Measurements from ENCODE around the gene SUSD3. TPM values are rescaled to one million over a fixed set of nuclear protein-coding genes. Genes with fewer than 3 reads are reported as not detected.

SUSD3 gene
- total RNA-seq, 1 experiment from 2014 or later: 11.9 TPM

DNA sequence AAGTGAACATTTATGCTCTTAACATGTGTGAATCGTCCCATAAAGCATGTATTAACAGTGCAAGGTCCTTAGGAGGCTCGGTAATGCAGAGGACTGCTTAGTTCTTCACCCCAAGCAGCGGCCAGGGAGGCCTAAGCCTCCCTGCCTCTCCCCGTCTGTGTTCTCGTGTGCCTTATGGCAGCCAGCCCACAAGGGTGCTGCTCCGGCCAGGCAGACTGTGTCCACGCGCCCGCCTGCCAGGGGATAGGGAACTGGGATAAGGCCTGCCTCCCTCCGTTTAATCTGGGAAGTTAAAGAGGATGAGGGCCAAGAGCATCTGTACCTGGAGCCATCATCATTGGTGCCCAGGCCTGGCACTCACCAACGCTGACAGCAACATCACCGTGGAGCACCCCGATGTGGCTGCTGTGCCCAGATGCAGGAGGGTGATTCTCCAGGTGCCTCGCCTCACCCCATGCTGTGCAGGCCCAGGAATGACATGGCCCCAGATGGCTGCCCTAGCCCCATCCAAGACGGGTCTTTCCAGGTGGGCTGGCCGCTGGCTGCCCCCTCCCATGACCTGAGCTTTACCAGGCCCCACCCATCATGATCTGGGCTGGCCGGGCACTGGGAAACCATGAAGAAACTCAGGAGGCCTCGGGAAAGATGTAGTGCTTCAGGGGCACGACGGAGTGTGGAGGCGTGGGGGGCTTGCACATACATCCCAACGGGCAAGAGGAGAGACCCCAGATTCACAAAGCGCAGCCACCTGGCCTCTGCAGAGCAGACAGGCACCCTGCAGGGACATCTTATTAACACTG, 35.6 kb upstream of the SUSD3 start (continued):
- TF ChIP-seq PRDM15 (CRISPR knock-in tag; IDR thresholded peaks at IDR 0.05): no peak
- no peak for TF ChIP-seq ELF4 (CRISPR knock-in tag; IDR thresholded peaks at IDR 0.05; ENCODE audit: low read depth)
- TF ChIP-seq SMAD4 (CRISPR knock-in tag; IDR thresholded peaks at IDR 0.05): no peak

- no peaks in the 10 kb centered on the region for H3K9me3 Mint-ChIP-seq
- no peak overlapping the region for H3K4me3 Mint-ChIP-seq
- ChIA-PET CTCF (interaction anchor here (0.7 to 1.0 kb wide), 2 partner anchors 20 to 140 kb away, joined by 4 read pairs; no protein-coding TSS in a partner anchor), POLR2A (no interaction called here)
- no peaks in the 10 kb centered on the region; the same call in 1 of the 2 replicates for H3K27me3 Mint-ChIP-seq (ENCODE audit: low read depth)
- peaks cover 16% of the 10 kb centered on the region for H3K4me1 Mint-ChIP-seq
- H3K36me3 Mint-ChIP-seq: no peaks in the 10 kb centered on the region
- H3K27ac Mint-ChIP-seq: no peak overlapping the region
- no peak for ATAC-seq
- TF ChIP-seq IRF2 (CRISPR knock-in tag; IDR thresholded peaks at IDR 0.05; ENCODE audit: borderline replicate concordance, low read depth) (no peak), ZNF396 (CRISPR knock-in tag; IDR thresholded peaks at IDR 0.05; ENCODE audit: borderline replicate concordance) (no peak), TCF7 (CRISPR knock-in tag; IDR thresholded peaks at IDR 0.05; ENCODE audit: low read depth) (no peak), ETV6 (CRISPR knock-in tag; IDR thresholded peaks at IDR 0.05) (no peak), JUN (CRISPR knock-in tag; IDR thresholded peaks at IDR 0.05) (no peak), ZMAT4 (CRISPR knock-in tag; IDR thresholded peaks at IDR 0.05) (no peak), RORB (CRISPR knock-in tag; IDR thresholded peaks at IDR 0.05) (no peak), NR2C2 (CRISPR knock-in tag; IDR thresholded peaks at IDR 0.05) (no peak), USF1 (CRISPR knock-in tag; IDR thresholded peaks at IDR 0.05) (no peak), ATF3 (CRISPR knock-in tag; conservative IDR thresholded peaks at IDR 0.05) (no peak), GTF2I (CRISPR knock-in tag; conservative IDR thresholded peaks at IDR 0.05) (no peak), SP1 (CRISPR knock-in tag; conservative IDR thresholded peaks at IDR 0.05) (no peak), ZNF423 (CRISPR knock-in tag; IDR thresholded peaks at IDR 0.05) (no peak), FOXK1 (CRISPR knock-in tag; IDR thresholded peaks at IDR 0.05) (no peak), NR3C1 (CRISPR knock-in tag; conservative IDR thresholded peaks at IDR 0.05; ENCODE audit: low read depth) (no peak), FOXP1 (CRISPR knock-in tag; IDR thresholded peaks at IDR 0.05; ENCODE audit: borderline replicate concordance) (no peak), SOX15 (CRISPR knock-in tag; IDR thresholded peaks at IDR 0.05) (no peak), MXD4 (CRISPR knock-in tag; IDR thresholded peaks at IDR 0.05; ENCODE audit: borderline replicate concordance) (no peak)
- DNase-seq (ENCODE audit: low spot score): no peak
Measured at GRCh38 chr9:93023521-93023815, 35.0 kb upstream of the SUSD3 start.

DNA sequence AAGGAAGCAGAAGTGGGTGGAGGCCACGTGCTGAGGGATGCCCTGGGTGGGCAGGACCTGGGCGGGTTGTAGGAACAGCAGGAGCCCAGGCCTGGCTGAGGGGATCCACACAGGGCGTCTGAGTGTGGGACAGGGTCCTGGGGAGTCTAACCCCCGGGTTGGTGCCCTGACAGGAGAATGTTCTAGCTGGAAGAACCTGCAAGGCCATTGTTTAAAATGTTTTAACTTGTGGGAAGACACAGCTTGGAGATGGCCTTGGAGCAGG, 33.9 kb upstream of the SUSD3 start:
- TF ChIP-seq PRDM15 (CRISPR knock-in tag; IDR thresholded peaks at IDR 0.05): no peak
- Mint-ChIP-seq H3K27ac (no peak overlapping the region), H3K9me3 (no peaks in the 10 kb centered on the region), H3K4me1 (peaks cover 11% of the 10 kb centered on the region), H3K4me3 (no peak overlapping the region), H3K27me3 (ENCODE audit: low read depth) (no peaks in the 10 kb centered on the region; the same call in 1 of the 2 replicates), H3K36me3 (no peaks in the 10 kb centered on the region)
- ChIA-PET POLR2A (no interaction called here), CTCF (interaction anchor here (0.7 to 2.2 kb wide), 4 partner anchors 12 to 281 kb away, joined by 4 to 16 read pairs (median 4); no protein-coding TSS in a partner anchor)
- DNase-seq (ENCODE audit: low spot score) (no peak), ATAC-seq (no peak)
